Endometrial microvascular endothelial cells (primary cell): ENCODE measurements around the gene SMURF1. TPM values are rescaled to one million over a fixed set of nuclear protein-coding genes. Genes with fewer than 3 reads are reported as not detected.
"Not testable (repeated sequence)": the region's sequence is repeated elsewhere in the genome, so short reads cannot be mapped to it uniquely, and the experiment has no call there.

Experiments
- in situ Hi-C: cut with HindIII; loops from 2 replicates; pipeline ENCODE4 v1.10.0; 2017; ENCODE audit warnings: low sequenced_read_pairs, low pct_unique_long_range_greater_than_20kb; ENCODE audit errors: inconsistent ontology term
- total RNA-seq: library from RNA; depleted of rRNA; stranded (reverse); fragments of >200 nt; gene quantifications from one replicate; pipeline ENCODE4 v1.2.3, GENCODE V29; 2015; ENCODE audit errors: inconsistent ontology term

SMURF1 gene
- total RNA-seq, 1 donor from 2014 or later, result 14.9 TPM

GRCh38 chr7:99080679-99081078 is 63.2 kb downstream of the SMURF1 start:
- in situ Hi-C loops, result no loop called here

GRCh38 chr7:99079104-99079503 is 64.8 kb downstream of the SMURF1 start:
- in situ Hi-C loops, result no loop called here

GRCh38 chr7:99078416-99078815 is 65.5 kb downstream of the SMURF1 start:
- in situ Hi-C loops, result no loop called here

- in situ Hi-C loops, result no loop called here
Observed at GRCh38 chr7:99076615-99077014, 67.3 kb downstream of the SMURF1 start.

GRCh38 chr7:99073839-99074446 is 70.0 kb downstream of the SMURF1 start:
- in situ Hi-C loops, result no loop called here

- in situ Hi-C loops, result no loop called here
Observed at GRCh38 chr7:99072126-99072525, 71.8 kb downstream of the SMURF1 start.

- in situ Hi-C loops, result no loop called here
Observed at GRCh38 chr7:99070361-99070760, 73.5 kb downstream of the SMURF1 start.

- in situ Hi-C loops, result no loop called here
Observed at GRCh38 chr7:99061001-99061776, 82.7 kb downstream of the SMURF1 start.

GRCh38 chr7:99054781-99055180 is 89.1 kb downstream of the SMURF1 start:
- in situ Hi-C loops, result no loop called here

- in situ Hi-C loops, result no loop called here
Observed at GRCh38 chr7:99050971-99051370, 92.9 kb downstream of the SMURF1 start.

- in situ Hi-C loops, result no loop called here
Observed at GRCh38 chr7:99047526-99048077, 96.3 kb downstream of the SMURF1 start.

- in situ Hi-C loops, result no loop called here
Observed at GRCh38 chr7:99046722-99047121, 97.2 kb downstream of the SMURF1 start.

- in situ Hi-C loops, result not testable (repeated sequence)
Observed at GRCh38 chr7:99046262-99046661, 97.6 kb downstream of the SMURF1 start.

- in situ Hi-C loops, result not testable (repeated sequence)
Observed at GRCh38 chr7:99044858-99045257, 99.0 kb downstream of the SMURF1 start.

GRCh38 chr7:99042957-99043356 is 101.0 kb downstream of the SMURF1 start:
- in situ Hi-C loops, result no loop called here

GRCh38 chr7:99041526-99041925 is 102.4 kb downstream of the SMURF1 start:
- in situ Hi-C loops, result no loop called here

GRCh38 chr7:99040104-99040958 is 103.6 kb downstream of the SMURF1 start:
- in situ Hi-C loops, result no loop called here

- in situ Hi-C loops, result no loop called here
Observed at GRCh38 chr7:99039384-99039891, 104.5 kb downstream of the SMURF1 start.
